Fibroblast of skin of back (primary cell): Measurements from ENCODE around the gene GMIP.

Experiments
- DNase-seq: peaks from one replicate; pipeline ENCODE4 v3.0.0-alpha.2; 2013

Gene GMIP

DNA sequence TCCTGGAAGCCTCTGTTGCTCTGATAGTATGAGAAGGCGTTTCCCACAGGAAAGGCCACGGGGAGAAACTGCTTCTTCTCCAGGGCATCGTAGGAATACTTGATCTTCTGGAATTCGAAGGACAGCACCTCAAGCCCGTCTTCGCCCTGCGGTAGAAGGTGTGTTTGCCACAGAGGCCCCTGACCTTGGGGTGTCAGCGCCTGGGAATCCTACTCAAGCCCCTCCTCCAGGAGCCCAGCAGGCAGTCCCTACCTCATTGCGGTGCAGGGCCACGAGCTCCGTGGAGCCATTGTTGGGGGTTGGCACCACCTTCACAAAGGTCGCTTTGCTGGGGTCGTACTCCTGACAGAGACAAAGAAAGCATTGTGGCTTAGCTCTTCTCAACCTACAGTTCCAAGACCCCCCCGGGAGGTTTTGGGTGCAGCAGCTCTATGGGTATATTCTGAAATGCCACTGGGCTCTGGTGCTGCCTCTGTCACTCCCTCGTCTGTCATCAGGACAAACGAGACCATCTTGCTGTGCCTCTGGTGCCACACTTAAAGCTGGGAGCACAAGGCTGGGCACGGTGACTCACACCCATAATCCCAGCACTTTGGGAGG, 16.3 kb upstream of the GMIP start:
- DNase-seq: no peak

DNA sequence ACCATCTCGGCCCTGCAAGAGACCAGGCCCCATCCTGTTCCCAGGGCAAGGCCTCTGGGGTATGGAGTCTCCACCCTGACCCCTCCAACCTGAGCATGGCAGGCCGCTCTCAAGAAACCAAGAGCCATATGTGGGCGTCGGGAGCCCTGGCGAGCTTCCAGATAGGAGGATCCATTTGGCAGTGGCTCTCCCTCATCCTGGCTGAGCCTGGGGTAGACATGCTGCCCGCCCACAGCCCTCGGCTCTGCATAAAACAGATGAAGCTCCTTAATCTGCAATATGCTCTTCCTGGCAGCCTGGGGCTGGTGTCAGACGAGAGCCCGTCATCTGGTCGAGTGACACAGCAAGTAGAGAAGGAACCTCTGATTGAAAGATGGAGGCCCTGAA, 13.9 kb upstream of the GMIP start:
- DNase-seq: no peak

DNA sequence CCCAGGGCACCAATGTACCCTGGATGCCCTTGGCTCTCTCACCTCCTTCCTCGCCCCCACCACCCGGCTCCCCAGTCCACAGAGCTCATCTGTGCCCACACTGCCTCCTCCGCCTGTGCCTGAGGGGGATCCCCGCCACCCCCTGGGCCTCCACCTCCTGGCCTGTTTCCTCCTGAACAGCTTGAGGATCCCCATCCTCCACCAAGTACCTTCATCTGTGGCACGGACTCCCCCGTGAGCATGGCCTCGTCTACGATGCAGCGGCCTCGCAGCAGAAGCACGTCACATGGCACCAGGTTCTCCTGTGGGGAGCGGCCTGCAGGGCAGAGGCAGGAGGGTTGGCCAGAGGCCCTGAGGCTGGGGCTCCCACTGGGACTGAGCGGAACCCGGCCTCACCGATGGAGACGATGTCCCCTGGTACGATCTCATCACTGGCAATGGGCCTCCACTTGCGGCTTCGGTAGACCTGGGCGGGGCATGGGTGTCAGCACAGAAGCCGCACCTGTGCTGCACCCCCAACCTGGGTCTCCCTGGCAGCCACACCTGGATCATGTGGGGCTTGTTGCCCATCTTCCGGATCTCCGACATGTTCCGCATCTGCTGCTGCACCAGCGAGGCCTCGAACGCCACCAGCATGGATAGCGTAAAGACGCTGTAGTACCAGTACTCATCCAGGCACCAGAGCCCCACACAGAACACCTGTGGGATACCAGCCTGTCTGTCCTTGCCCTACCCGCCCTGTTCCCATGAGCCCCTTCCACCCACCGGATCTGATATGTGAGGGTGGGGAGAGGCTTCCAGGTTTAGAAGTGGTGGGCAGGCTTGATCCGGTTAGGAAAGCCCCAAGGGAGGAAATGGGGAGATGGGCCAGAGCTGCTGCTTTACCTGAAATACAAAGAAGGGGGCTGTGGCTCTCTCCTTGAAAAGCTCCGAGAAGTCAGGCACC, 13.3 kb upstream of the GMIP start:
- DNase-seq: no peak

DNA sequence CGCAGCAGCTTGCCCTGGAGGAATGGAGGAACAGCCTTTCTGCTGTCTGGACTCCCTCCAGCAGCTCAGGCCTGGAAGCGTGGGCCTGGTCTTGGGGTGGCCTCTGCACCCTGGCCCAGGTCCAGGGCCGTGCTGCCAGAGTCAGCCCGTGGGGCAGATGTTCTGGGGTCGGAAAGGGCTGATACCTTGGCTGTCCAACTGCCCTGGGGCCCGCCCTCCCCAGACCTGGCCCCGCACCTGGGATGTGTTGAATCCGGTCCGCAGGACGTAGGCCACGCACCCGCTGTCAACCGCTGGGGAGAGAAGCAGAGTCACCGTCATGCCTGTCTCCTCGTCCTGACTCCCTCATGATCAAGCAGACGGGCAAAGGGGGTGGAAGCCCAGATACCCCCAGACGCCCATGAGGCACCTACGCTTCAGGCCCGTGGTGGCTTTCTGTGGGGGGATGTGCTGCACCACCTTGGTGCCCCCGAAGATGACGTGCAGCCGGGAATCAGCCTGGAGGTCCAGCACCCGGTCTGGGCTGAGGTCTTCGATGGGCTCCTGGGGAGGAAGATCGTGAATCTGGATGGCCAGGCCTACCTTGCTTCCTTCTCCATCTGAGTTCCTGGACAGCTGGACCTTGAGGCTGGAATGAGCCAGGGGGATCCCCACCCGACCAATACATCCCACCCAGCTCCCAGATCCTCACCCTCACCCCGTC, 12.3 kb upstream of the GMIP start:
- no peak for DNase-seq

DNA sequence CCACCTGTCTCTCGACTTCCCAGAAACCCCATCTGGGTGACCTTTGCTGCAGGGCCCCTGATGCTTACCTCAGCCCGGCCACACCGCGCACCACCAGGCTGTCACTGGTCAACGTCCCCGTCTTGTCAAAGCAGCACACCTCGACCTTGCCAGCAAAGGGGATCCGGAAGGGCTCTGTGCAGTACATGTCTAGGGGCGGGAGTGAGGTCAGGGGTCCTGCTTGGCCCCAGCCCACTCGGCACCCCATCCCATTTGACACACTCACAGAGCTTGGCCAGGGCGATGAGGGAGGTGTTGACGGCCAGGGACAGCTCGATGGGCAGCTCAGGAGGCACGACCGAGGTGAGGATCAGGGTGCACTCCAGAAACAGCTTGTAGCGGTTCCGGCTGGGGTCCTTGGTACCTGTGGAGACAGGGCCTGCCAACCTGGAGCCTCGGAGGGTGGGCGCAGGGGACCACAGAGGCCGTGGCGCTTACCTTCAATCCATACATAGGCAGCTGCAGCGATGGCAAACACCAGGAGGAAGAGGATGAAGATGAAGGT, 11.7 kb upstream of the GMIP start:
- no peak for DNase-seq

DNA sequence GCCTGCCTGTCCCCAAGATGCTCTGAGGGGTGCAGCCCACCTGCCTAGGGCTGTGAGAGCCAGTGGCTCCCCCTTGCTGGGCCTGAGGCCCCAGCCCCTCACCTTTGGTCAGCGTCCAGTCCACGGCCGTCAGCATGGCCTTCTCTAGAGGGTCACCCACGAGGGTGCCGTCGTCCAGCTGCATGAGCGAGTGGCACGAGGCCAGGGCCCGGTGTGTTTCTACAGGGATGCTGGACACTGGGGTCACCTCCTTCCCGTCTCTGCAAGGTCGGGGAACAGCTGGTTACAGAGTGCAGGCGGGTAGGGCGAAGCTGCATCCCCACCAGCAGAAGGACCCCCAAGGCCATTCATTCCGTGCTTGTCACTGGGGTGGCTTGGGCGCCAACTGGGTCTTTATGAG, 11.0 kb upstream of the GMIP start:
- DNase-seq: no peak

DNA sequence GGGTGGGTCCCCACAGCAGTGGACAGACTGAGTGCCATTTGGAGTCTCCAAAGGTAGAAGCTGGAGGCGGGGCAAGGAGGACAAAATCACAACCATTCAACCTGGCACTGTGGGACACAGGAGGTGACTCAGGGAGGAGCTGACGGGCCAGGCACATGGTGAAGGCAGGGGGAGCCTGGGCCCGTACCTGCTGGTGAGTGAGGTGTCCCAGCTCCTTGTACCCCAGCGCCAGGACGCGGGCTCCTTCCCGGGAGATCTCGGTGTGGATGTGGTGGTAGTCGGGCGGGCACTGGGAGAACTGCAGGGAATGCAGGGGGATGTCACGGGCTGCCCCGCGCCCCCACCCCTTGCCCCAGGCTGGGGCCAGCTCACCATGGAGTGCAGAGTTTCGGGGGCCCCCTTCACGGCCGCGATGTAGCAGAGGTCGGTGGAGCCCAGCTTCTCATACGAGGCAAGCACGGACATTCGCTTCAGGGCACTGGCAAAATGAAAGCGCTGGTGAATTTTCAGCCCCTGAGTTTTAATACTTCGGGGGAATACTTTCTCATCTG, 10.2 kb upstream of the GMIP start:
- no peak for DNase-seq

DNA sequence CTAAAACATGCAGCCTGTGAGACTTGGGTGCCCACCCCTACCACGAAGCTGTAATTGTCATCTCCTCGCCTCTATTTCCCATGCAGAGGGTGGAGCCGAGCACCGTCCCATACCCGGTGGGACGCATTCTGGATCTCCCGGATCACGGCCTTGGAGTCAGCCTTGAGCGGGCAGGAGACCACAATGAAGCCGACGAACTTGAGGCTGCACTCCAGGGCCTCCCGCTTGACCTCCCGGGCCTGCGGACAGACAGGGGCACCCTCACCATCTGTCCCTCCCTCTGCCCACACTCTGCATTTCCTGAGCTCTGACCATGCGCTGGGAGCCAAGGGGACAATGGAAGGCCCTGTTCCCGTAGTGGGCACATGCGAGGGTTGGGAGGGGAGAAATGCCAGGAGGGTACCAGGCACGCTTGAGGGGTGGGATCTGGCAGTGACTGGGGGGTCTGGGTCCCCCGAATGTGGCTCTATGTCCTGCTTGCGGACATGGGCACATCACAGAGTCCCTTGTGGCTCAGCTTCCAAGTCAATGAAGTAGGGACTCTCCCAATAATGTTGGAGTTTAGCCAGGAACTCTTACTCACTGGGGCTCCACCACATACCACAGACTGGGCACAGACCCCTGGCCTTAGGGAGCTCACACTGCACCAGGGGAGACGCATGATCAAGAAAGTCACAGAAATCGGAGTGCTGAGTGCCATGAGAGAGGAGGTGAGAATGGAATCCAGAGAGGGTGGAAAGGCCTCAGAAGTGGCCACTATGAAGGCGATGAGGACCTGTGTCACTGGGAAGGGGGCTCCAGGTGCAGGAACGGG, 9.2 kb upstream of the GMIP start:
- peak; percentile 17 for DNase-seq

DNA sequence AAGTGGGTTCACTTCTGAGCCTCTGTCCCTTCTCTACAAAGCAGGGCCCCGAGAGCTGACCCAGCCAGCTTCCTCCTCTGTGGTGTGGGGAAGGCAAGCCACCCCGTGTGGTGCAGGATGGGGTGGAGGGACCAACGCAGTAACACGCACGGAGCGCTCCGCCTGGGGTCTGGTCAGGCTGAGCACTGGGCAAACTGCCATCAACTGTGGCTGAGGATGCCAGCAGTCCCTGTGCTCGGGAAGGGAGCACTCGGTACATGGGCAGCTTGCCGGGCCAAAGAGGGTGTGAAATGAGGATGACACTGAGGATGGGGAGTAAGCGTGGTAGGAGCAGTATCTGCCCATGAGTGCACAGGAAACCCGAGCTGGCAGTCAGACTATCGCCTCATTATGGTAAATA, 7.6 kb upstream of the GMIP start:
- no peak for DNase-seq

DNA sequence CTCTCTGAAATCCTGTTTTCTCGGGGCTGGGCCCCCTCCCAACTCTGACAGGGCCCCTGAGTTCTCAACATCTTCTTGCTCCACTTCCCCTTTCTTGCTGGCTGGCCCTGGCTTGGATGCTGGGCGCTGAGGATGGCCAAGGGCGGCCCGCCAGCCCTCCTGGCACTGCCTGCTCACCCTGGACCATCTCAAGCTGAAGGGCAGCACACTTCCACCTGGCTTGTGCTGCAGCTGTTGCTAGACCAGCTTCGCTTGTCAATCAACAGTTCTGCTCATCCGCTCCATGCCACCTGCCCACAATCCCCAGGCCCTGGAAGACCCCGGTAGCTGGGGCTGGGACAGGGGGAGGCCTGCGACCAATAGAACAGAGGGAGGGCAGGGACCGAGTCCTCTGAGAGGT, 6.9 kb upstream of the GMIP start:
- DNase-seq: no peak

DNA sequence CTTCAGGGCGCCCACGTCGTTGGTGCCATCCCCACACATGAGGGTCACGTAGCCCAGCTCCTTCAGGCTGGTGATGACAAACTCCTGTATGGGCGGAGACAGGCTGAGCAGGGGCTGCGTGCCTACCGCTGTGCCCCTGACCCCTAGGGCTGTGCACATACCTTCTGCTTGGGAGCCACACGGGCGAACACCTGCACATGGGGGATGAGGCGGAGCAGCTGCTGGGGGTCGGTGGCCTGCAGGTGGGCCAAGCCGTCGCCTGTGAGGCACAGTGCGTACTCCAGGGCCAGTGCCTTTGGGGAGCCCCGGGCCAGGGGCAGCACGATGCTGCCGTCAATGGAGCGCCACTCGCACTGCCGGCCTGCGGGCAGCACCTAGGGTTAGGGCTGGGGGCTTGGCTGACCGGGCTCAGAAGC, 6.1 kb upstream of the GMIP start:
- DNase-seq: no peak

DNA sequence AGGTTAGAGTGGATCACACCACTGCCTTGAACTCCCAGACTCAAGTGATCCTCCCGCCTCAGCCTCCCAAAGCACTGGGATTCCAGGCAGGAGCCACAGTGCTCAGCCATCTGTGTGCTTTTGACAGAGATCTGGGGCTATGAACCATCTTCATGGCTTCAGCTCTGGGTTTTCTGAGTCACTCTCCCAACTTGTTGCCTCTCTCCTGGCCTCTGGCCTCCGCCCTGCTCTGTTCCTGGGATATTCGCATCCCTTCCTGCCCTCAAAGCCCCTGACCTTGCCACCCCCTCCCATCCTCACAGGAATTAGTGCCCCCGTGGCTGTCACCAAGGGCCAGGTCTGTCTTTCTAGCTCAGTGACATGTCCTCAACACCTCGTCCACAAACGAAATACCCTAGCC, 5.7 kb upstream of the GMIP start:
- no peak for DNase-seq

DNA sequence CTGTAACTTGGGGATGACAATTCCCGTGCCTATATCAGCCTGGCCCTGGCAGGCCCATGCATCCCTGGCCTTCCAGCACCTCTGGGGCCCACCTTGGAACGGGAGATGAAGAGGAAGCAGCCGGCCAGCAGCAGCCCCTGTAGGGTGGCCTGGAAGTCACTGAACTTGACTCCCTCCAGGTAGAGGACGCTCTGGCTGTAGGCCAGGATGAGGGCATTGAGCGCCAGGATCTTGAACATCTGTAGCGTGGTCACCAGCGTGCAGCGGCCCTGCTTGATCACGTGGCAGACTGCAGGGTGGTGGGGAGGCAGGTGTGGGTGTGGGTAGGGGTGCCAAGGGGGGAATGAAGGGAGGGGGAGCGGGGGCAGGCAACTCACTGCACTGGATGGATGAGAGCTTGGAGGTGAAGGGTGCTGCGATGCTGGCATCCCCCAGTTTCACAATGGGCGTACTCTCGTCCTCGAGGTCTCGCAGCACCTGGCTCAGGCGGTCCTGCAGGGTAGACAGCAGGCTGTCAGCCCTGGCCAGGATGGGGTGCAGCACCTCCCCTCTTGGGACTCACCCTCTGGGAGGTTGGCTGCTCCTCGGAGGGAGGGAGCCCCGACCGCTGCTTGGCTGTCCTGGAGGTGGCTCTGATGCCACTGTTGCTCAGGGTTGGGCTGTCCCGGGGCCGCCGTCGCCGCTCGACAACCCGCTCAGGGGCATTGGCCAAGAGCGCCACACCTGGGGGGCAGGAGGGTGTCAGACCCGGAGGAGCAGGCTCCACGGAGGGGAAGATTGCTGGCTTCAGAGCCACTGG, 3.8 kb upstream of the GMIP start:
- DNase-seq: no peak

DNA sequence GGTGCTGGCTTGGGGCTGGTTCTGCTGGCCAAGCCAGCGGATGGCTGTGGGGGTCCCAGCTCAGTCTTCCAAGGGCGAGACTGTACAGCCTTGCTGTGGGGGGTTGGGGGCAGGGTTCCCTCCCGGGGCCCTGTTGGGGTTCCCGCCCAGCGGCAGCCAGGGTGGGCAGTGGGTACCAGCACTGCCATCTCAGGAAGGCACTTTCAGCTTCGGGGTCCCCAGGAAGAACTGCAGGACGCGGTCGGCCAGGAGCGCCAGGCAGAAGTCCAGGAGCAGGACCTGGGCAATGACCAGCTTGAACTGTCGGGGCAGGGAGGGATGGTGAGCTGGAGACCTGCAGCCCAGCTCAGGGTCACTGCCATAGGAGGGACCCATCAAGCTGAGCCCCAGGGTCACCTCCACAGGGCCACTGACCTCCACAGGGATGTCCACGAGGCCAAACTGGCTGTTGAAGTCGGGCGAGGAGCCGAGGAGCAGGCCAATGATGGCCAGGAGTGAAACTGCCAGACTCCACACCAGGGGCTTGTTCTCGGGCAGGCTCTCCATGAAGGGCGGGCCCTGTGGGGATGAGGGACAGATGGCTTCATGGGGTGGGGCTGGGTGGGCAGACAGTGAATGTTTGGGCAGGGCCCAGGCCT, 1.9 kb upstream of the GMIP start:
- no peak for DNase-seq

DNA sequence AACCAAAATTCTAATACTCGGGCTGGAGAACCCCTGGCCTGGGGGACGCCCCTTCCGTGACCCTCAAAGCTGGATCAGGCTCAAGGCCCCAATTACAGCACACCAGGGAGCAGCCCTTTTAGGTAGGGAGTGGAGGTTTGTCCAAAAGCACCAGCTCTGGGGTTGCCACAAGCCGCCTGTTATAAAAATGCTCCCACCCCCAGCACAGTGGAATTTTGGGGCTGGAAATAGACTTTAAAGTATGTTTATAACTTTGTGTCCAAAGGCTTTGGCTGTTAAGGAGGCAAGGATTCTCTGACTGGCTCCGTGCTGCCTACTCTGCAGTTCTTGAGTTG, 564 bp upstream of the GMIP start:
- DNase-seq: no peak

DNA sequence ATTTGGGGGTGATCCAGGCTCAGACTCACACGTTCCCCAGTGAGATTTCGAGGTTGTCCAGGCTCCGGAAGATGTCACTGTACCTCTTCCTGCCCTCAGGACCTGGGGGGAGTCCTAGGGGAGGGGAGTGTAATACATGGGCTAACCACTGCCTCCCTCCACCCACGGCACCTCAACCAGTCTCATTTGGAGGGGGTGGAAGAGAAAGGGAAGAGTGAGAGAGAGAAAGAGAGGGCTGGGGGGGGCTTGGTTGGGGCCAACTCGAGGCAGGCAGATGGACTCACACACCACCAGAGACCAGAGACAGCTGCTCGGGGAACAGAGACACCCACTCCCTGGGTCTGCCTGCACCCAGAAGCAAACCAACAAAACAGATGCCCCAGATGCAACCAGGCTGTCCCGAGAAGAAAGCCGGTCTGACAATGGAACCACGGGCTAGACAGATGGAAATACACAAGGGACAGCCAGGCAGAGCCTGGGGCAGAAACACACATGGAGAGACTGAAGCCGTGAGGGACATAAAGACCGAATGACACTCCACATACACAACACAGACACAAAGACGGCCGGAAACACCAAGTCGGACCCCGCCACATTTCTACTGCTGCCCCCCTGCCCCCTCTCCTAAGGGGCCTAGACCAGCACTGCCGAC, 825 bp downstream of the GMIP start:
- DNase-seq: peak; percentile 23

DNA sequence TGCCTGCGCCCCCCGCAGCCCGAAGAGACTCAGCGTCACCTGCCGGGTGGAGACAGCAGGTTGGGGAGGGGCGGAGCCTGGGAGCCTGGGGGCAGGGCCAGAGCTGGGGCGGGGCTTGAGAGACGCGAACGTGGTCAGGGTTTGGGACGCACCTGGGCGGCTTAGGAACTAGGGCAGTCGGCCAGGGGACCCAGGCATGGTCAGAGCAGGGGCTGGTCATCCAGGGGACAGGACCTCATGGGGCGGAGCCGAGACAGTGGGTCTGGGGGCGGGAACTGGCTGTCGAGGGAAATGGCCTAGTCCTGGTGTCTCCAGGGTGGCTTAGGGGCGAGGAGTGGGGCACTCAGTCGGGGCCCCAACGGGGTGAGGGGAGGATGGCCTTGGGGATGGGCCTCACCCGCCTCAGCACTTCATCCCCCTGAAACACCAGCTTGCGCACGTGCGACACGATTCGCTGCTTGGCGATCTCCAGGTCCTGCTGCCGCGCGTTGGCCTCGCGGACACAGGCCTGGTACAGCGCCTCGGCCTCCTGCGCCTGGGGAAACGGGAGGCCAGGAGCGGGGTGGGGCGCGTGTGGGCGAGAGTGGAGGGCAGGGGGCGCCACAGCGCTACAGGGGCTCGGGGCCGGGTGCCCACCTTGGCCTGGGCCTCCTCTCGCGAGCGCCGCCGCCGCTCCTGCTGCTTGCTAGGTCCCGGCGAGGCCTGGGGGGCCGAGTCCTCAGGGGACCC, 5.8 kb downstream of the GMIP start:
- no peak for DNase-seq

DNA sequence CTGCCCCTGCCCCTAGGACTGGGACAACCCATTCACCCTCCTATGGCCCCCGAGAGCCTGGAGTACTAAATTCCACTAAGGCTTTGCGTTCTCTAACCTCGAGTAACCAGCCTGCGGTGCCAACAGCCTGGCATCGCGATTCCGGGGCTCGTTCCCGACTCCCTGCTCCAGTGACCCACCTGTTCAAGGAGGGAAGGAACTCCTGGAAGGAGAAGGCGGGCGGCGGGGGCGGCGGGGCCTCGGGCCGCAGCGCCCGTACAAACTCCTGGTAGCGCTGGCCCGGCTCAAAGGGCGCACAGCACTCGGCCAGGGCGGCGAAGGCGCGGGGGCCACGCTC, 6.3 kb downstream of the GMIP start:
- no peak for DNase-seq

DNA sequence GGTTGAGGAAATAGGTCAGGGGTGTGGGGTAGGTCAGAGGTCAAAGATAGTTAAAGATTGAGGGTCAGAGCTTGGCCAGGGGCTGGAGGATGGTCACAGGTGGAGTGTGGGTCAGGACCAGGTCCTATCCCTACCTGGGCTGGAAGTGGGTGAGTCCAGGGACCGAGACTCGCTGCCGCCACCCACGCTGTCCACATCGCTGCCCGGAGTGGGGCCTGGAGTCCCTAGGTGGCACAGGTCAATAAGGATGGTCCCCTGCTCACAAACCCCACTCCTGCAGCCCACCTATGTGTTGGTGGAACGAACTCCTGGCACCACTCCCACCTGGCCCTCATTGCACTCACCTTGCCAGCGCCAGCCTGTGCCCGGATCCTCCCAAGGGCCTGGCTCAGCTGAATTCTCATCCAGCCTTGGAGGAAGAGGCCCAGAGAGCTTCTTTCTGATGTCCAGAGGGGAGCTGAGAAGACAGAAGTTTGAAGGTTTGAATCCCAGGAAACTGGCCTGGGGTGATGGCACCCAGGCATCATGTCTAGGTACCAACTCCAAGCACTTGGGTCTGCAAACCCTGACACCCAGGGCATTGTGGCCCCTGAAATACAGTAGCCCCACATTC, 6.8 kb downstream of the GMIP start:
- no peak for DNase-seq
